Measurements from ENCODE around the gene MCF2L. TPM values are rescaled to one million over a fixed set of nuclear protein-coding genes. Genes with fewer than 3 reads are reported as not detected.

The MCF2L gene
- total RNA-seq, 2 donors from 2014 or later, result 37.4 to 74.8 TPM

DNA sequence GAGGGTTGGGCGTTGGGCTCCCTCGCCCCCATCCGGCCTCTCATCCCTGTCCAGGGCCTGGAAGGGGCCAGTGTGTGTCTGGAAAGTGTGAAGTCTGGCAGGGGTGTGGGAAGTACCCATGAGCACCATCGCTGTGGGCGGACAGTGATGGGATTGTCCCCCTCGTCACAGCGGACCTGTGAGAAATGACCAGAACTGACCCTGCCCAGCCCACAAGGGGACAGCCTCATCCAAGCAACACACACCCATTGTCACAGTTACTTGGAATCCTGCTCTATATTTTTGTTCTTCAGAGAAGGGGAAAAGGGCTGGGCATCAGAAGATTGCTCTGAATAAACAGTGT is 18.6 kb downstream of the MCF2L start:
- DNase-seq (no peak), ATAC-seq (no peak)
- 71 to 80% methylated on average over 7 of the region's 7 CpGs for WGBS, 2 donors
- no peak overlapping the region for H3K27ac ChIP-seq
- intact Hi-C loops (cut with DNase I), result no loop called here
- H3K4me3 ChIP-seq, result no peak overlapping the region
- no peaks in the 10 kb centered on the region for H3K27me3 ChIP-seq
- no peak for TF ChIP-seq POLR2A (IDR thresholded peaks at IDR 0.05)
- TF ChIP-seq, protein P1, sequence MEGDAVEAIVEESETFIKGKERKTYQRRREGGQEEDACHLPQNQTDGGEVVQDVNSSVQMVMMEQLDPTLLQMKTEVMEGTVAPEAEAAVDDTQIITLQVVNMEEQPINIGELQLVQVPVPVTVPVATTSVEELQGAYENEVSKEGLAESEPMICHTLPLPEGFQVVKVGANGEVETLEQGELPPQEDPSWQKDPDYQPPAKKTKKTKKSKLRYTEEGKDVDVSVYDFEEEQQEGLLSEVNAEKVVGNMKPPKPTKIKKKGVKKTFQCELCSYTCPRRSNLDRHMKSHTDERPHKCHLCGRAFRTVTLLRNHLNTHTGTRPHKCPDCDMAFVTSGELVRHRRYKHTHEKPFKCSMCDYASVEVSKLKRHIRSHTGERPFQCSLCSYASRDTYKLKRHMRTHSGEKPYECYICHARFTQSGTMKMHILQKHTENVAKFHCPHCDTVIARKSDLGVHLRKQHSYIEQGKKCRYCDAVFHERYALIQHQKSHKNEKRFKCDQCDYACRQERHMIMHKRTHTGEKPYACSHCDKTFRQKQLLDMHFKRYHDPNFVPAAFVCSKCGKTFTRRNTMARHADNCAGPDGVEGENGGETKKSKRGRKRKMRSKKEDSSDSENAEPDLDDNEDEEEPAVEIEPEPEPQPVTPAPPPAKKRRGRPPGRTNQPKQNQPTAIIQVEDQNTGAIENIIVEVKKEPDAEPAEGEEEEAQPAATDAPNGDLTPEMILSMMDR (IDR thresholded peaks at IDR 0.05), result no peak
- no peaks in the 10 kb centered on the region for H3K36me3 ChIP-seq (replicated peaks in 1 of 2; ENCODE audit: insufficient read depth in 1 of 2, low read depth in 2 of 2)
- peaks cover 24% of the 10 kb centered on the region for H3K4me1 ChIP-seq
- H3K9me3 ChIP-seq, result no peaks in the 10 kb centered on the region

DNA sequence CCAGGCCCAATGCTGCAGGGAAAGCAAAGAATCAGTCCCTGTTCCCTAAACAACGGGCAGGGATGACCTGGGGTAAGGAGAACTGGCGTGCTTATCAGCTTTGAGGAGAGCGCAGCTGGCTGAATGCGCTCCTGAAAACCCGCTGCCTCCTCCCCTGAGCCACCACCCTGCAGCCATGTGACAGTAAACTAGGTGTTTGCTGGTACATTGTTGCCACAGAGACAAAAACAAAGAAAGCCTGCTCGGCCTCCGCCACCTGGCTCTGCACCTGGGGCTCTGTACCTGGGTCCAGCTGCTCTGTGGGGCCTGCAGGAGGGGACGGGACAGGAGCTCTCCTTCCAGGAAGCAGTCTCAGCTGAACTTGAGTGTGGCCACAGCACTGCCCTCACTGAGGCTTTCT is 21.8 kb downstream of the MCF2L start:
- DNase-seq (peak; percentile 78 to 89 (median 85)), ATAC-seq (peak; percentile 95)
- Histone ChIP-seq H3K4me1 (peaks cover 17% of the 10 kb centered on the region), H3K9me3 (no peaks in the 10 kb centered on the region), H3K36me3 (replicated peaks in 1 of 2; ENCODE audit: insufficient read depth in 1 of 2, low read depth in 2 of 2) (no peaks in the 10 kb centered on the region), H3K4me3 (no peak overlapping the region), H3K27me3 (no peaks in the 10 kb centered on the region), H3K27ac (peak overlapping the region in 3 of 4 donors; percentile 31 to 70 (median 39))
- TF ChIP-seq, protein P1 (IDR thresholded peaks at IDR 0.05), result peak in 1 of 7 experiments; percentile 7
- peak in 2 of 3 donors; percentile 26 to 43 for TF ChIP-seq POLR2A (IDR thresholded peaks at IDR 0.05)
- WGBS, 2 donors, result 4 to 20% methylated on average over 4 to 8 of the region's 8 CpGs
- intact Hi-C loops (cut with DNase I), result no loop called here

DNA sequence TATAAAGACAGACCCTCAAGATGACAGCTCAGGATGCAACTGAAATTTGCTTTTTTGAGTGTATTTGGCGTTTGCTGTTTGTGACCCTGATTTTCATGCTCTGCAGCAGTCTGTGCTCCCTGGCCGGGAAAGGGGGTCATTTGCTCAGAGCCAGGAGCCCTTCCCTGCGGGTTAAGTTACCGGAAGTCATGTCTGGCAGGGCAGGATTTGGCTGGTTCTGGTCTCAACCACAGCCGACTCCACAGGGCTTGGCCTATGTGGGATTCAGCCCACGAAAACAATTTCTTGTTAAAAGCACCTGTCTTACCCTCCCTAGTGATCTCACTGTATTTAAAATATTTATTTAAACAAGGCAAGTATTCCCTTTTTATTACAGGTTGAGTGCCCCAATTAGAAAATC is 22.6 kb downstream of the MCF2L start:
- no peak for TF ChIP-seq POLR2A (IDR thresholded peaks at IDR 0.05)
- TF ChIP-seq, protein P1 (IDR thresholded peaks at IDR 0.05), result no peak
- no peak for DNase-seq
- WGBS, 2 donors, result 68 to 85% methylated on average over 6 of the region's 6 CpGs

GRCh38 chr13:112992931-112993680 is 24.1 kb downstream of the MCF2L start:
- 85 to 86% methylated on average over 26 to 31 of the region's 31 CpGs for WGBS, 2 donors
- Histone ChIP-seq H3K4me3 (no peak overlapping the region), H3K9me3 (no peaks in the 10 kb centered on the region), H3K27me3 (no peaks in the 10 kb centered on the region), H3K36me3 (replicated peaks in 1 of 2; ENCODE audit: insufficient read depth in 1 of 2, low read depth in 2 of 2) (no peaks in the 10 kb centered on the region), H3K27ac (no peak overlapping the region), H3K4me1 (peaks cover 23% of the 10 kb centered on the region)
- DNase-seq (no peak), ATAC-seq (no peak)
- intact Hi-C loops (cut with DNase I), result no loop called here
- no peak for TF ChIP-seq POLR2A (IDR thresholded peaks at IDR 0.05)
- TF ChIP-seq, protein P1 (IDR thresholded peaks at IDR 0.05), result no peak

More for the DNA sequence above, 22.6 kb downstream of the MCF2L start:
- Histone ChIP-seq H3K27ac (peak overlapping the region in 1 of 4 donors; percentile 70), H3K9me3 (no peaks in the 10 kb centered on the region), H3K4me1 (peaks cover 14% of the 10 kb centered on the region), H3K27me3 (no peaks in the 10 kb centered on the region), H3K36me3 (replicated peaks in 1 of 2; ENCODE audit: insufficient read depth in 1 of 2, low read depth in 2 of 2) (no peaks in the 10 kb centered on the region), H3K4me3 (no peak overlapping the region)
- ATAC-seq, result no peak
- intact Hi-C loops (cut with DNase I), result no loop called here

Data from body of pancreas (tissue), 4 donors.